ENCODE measurements around the gene HADHA.
A peak's percentile ranks its signal among the peaks of the same experiment; 100 is the strongest.

The HADHA gene

DNA sequence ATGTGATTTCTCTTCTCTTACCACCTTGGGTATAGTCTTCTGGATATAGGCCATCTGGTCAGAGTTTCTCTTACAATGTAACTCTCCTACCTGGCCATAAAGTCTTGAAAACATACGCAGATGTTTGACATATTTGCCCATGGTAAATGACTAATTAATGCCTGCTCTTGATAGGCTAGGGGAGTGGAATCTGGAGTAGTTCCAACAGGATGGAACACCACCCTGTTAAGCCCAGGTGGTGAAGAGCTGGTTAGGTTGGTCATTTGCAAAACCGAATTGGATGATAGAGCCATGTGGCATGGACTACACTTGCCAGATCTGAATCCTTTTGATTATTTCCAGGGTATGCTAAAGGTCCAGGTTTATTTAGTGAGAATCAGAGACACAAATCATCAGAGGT, 36.8 kb upstream of the HADHA start:
- TF ChIP-seq, protein P1, sequence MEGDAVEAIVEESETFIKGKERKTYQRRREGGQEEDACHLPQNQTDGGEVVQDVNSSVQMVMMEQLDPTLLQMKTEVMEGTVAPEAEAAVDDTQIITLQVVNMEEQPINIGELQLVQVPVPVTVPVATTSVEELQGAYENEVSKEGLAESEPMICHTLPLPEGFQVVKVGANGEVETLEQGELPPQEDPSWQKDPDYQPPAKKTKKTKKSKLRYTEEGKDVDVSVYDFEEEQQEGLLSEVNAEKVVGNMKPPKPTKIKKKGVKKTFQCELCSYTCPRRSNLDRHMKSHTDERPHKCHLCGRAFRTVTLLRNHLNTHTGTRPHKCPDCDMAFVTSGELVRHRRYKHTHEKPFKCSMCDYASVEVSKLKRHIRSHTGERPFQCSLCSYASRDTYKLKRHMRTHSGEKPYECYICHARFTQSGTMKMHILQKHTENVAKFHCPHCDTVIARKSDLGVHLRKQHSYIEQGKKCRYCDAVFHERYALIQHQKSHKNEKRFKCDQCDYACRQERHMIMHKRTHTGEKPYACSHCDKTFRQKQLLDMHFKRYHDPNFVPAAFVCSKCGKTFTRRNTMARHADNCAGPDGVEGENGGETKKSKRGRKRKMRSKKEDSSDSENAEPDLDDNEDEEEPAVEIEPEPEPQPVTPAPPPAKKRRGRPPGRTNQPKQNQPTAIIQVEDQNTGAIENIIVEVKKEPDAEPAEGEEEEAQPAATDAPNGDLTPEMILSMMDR (IDR thresholded peaks at IDR 0.05; ENCODE audit: low read depth, low read length) = no peak
- DNase-seq (ENCODE audit: low read depth, low spot score) = no peak
- in situ Hi-C loops (cut with HindIII; ENCODE audit: low sequenced_read_pairs) = no loop called here
- H3K4me3 ChIP-seq (ENCODE audit: low read depth, low read length) = no peak overlapping the region

DNA sequence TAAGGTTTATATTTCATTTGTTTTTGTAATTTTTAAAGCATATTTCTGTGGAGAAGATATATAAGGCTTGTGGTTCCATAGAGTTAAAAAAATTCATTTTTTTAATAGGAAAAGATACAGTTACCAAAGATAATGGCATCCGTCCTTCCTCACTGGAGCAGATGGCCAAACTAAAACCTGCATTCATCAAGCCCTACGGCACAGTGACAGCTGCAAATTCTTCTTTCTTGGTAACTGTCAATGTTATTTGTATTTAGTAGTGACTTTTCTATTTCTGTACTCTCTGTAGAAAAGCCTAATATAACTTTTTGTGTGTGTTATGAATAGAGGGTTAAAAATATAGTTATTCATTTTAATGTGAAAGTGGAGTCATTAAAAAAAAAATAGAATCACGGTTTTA, 35.5 kb upstream of the HADHA start:
- no peak for DNase-seq (ENCODE audit: low read depth, low spot score)
- TF ChIP-seq, protein P1 (IDR thresholded peaks at IDR 0.05; ENCODE audit: low read depth, low read length) = no peak
- no peak overlapping the region for H3K4me3 ChIP-seq (ENCODE audit: low read depth, low read length)
- in situ Hi-C loops (cut with HindIII; ENCODE audit: low sequenced_read_pairs) = no loop called here

DNA sequence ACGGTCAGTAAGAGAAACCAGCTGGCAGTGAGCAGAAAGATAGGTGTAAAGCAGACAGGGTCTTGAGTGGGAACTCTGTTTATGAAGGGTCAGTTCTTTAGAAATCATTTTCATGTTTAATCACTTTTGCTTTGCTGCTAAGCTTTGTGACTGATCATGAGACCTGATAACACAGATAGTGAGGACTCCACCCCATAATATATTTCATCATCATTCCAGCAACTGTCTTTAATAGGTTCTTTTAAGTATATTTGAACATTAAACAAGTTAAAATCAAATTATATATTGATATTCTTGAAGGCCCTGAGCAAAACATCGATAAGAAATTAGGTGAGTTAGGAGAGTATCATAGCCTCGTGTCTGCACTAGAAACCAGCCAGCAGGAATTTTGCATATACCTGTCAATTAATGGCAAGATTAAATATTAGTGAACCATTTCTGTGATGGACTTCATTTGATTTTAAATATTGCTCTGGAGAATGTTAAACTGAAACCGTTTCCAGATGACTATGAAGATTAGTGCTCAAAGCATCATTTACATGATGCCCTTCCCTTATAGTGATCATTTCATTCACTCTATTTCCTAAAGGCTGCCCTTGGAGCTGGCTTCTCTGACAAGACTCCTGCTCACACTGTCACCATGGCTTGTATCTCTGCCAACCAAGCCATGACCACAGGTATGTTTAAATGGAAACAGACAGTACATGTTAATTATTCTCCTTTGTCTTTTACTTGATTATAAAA, 32.2 kb upstream of the HADHA start:
- in situ Hi-C loops (cut with HindIII; ENCODE audit: low sequenced_read_pairs) = no loop called here
- TF ChIP-seq, protein P1 (IDR thresholded peaks at IDR 0.05; ENCODE audit: low read depth, low read length) = no peak
- no peak overlapping the region for H3K4me3 ChIP-seq (ENCODE audit: low read depth, low read length)
- DNase-seq (ENCODE audit: low read depth, low spot score) = no peak

DNA sequence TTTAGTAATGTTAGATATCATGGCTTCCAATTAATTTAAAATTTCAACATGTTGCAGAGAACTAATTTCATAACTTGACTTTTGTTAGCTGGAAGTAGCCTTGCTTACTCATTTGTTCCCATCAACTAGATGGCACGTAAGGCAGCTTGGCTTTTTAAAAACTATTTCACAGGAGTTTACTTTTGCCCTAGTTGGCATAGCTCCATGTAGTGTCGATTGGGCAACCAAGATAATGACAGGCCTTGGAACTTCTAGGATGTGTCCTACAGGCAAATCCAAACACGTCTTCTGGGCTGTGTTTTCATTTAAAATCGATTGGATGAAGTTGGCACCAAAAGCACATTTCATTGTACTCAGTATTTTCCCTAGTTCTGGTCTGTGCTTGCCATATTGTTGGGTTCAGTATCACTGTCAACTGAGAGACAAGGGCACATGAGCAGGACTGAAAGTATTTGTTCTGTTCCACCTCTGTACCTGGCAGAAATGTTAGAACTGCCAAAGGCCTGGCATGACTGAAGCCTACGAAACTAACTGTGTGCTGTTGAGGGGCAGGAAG, 29.7 kb upstream of the HADHA start:
- peak; percentile 72 for DNase-seq (ENCODE audit: low read depth, low spot score)
- TF ChIP-seq, protein P1 (IDR thresholded peaks at IDR 0.05; ENCODE audit: low read depth, low read length) = no peak

DNA sequence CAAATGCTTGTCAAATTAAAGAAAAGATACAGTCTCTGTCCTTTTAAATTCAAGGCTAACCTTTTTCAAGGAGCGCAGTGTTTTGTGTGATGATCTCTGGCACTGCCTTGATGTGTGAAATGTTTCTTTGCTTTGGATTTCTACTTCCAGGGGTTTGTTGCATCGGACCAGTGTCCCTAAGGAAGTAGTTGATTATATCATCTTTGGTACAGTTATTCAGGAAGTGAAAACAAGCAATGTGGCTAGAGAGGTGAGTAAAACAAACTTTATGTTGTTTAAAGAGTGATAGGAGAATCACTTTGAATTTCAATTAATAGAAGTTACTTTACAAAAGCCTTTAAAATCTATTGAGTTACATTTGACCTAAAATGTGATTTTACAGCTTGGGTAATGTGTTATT, 29.1 kb upstream of the HADHA start:
- in situ Hi-C loops (cut with HindIII; ENCODE audit: low sequenced_read_pairs) = no loop called here
- H3K4me3 ChIP-seq (ENCODE audit: low read depth, low read length) = no peak overlapping the region
- TF ChIP-seq, protein P1 (IDR thresholded peaks at IDR 0.05; ENCODE audit: low read depth, low read length) = no peak
- DNase-seq (ENCODE audit: low read depth, low spot score) = no peak

More for the DNA sequence above, 29.7 kb upstream of the HADHA start:
- no peak overlapping the region for H3K4me3 ChIP-seq (ENCODE audit: low read depth, low read length)
- in situ Hi-C loops (cut with HindIII; ENCODE audit: low sequenced_read_pairs) = no loop called here

DNA sequence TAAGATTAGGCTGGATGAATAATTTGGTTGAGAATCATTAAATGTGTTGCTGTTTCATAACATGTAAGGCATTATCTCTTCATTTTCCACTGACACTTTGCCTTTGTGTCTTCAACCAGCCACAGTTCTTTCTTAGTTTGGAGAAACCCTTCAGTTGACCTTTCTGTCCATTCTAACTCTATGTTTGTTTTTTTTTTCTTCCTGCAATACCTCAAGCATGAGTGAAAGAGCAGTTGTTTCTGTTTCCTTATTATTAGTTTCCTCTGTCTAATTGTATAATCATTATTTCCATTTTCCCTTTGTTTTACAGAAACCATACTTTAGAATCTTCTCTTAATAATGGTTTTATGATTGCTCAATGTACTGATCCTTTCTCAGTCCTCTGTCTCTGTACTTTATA, 25.9 kb upstream of the HADHA start:
- in situ Hi-C loops (cut with HindIII; ENCODE audit: low sequenced_read_pairs) = no loop called here
- no peak for DNase-seq (ENCODE audit: low read depth, low spot score)
- no peak overlapping the region for H3K4me3 ChIP-seq (ENCODE audit: low read depth, low read length)
- TF ChIP-seq, protein P1 (IDR thresholded peaks at IDR 0.05; ENCODE audit: low read depth, low read length) = no peak
